ENCODE results near the gene ATP8B2.
"Not testable (repeated sequence)": the region's sequence is repeated elsewhere in the genome, so short reads cannot be mapped to it uniquely, and the experiment has no call there.

ATP8B2 gene

GRCh38 chr1:154341366-154341765 lies 16.0 kb downstream of the ATP8B2 start:
- peaks cover 37% of the 10 kb centered on the region for H3K36me3 ChIP-seq (ENCODE audit: control insufficient read depth, insufficient read depth, low read length)
- not testable (repeated sequence) for H3K27me3 ChIP-seq (ENCODE audit: control insufficient read depth, insufficient read depth, low read length); H3K9ac ChIP-seq (ENCODE audit: low read length); H3K4me3 ChIP-seq (ENCODE audit: low read length); H3K4me1 ChIP-seq (ENCODE audit: control insufficient read depth, insufficient read depth, low read length); H3K27ac ChIP-seq (ENCODE audit: low read depth, low read length)

- Histone ChIP-seq H3K4me3 (ENCODE audit: low read length) (no peak overlapping the region), H3K36me3 (ENCODE audit: control insufficient read depth, insufficient read depth, low read length) (peaks cover 39% of the 10 kb centered on the region), H3K27ac (ENCODE audit: low read depth, low read length) (no peak overlapping the region), H3K27me3 (ENCODE audit: control insufficient read depth, insufficient read depth, low read length) (no peaks in the 10 kb centered on the region), H3K4me1 (ENCODE audit: control insufficient read depth, insufficient read depth, low read length) (no peaks in the 10 kb centered on the region), H3K9ac (ENCODE audit: low read length) (no peak overlapping the region)
Observed at GRCh38 chr1:154342132-154342531, 16.8 kb downstream of the ATP8B2 start.

DNA sequence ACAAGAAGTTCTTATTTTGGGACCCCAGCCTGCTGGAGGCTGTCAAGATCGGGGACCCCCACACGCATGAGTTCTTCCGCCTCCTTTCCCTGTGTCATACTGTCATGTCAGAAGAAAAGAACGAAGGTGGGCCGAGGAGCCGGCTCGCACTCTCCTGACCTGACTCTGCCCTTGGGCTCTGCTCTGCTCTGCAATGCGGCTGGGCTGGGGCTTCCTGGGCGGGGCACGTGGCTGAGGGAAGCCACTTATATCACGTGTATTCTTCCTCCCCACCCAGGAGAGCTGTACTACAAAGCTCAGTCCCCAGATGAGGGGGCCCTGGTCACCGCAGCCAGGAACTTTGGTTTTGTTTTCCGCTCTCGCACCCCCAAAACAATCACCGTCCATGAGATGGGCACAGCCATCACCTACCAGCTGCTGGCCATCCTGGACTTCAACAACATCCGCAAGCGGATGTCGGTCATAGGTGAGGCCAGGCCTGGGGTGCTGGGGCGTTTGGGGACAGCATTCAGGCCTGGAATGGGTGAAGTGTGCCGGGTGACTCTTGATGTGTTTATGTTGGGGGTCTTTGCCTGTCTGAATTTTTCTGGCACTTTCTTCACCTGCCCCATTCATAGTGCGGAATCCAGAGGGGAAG lies 17.6 kb downstream of the ATP8B2 start:
- H3K9ac ChIP-seq (ENCODE audit: low read length): no peak overlapping the region
- peaks cover 35% of the 10 kb centered on the region for H3K36me3 ChIP-seq (ENCODE audit: control insufficient read depth, insufficient read depth, low read length)
- H3K4me3 ChIP-seq (ENCODE audit: low read length): no peak overlapping the region
- no peaks in the 10 kb centered on the region for H3K4me1 ChIP-seq (ENCODE audit: control insufficient read depth, insufficient read depth, low read length)
- H3K27me3 ChIP-seq (ENCODE audit: control insufficient read depth, insufficient read depth, low read length): no peaks in the 10 kb centered on the region
- H3K27ac ChIP-seq (ENCODE audit: low read depth, low read length): no peak overlapping the region

DNA sequence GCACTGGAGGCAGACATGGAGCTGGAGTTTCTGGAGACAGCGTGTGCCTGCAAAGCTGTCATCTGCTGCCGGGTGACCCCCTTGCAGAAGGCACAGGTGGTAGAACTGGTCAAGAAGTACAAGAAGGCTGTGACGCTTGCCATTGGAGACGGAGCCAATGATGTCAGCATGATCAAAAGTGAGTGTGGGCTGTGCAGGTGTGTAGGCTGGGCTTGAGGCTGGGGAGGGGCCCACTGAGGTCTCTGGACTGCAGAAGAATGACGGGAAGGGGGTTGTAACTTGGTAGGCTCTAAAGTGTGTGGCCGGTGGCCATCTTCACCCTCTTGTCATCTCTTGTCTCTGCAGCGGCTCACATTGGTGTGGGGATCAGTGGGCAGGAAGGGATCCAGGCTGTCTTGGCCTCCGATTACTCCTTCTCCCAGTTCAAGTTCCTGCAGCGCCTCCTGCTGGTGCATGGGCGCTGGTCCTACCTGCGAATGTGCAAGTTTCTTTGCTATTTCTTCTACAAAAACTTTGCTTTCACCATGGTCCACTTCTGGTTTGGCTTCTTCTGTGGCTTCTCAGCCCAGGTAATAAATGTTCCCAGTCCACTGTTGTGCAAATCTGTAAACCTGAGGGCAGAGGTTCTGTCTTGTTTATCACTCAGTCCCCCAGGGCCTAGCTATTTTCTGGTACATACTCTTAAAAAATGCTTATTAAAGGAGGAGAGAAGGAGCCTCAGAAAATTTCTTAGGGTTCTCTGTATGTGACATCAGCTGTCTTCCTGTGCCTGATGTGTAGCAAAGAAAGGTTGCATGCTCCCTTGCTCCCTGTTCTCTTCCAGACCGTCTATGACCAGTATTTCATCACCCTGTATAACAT lies 19.9 kb downstream of the ATP8B2 start:
- Histone ChIP-seq H3K27me3 (ENCODE audit: control insufficient read depth, insufficient read depth, low read length) (no peaks in the 10 kb centered on the region), H3K9ac (ENCODE audit: low read length) (no peak overlapping the region), H3K36me3 (ENCODE audit: control insufficient read depth, insufficient read depth, low read length) (peaks cover 33% of the 10 kb centered on the region), H3K4me3 (ENCODE audit: low read length) (no peak overlapping the region), H3K27ac (ENCODE audit: low read depth, low read length) (no peak overlapping the region), H3K4me1 (ENCODE audit: control insufficient read depth, insufficient read depth, low read length) (no peaks in the 10 kb centered on the region)

GRCh38 chr1:154346276-154346917 lies 21.1 kb downstream of the ATP8B2 start:
- H3K27me3 ChIP-seq (ENCODE audit: control insufficient read depth, insufficient read depth, low read length): no peaks in the 10 kb centered on the region
- H3K27ac ChIP-seq (ENCODE audit: low read depth, low read length): no peak overlapping the region
- no peaks in the 10 kb centered on the region for H3K4me1 ChIP-seq (ENCODE audit: control insufficient read depth, insufficient read depth, low read length)
- H3K9ac ChIP-seq (ENCODE audit: low read length): no peak overlapping the region
- peaks cover 30% of the 10 kb centered on the region for H3K36me3 ChIP-seq (ENCODE audit: control insufficient read depth, insufficient read depth, low read length)
- H3K4me3 ChIP-seq (ENCODE audit: low read length): no peak overlapping the region

- Histone ChIP-seq H3K27me3 (ENCODE audit: control insufficient read depth, insufficient read depth, low read length) (no peaks in the 10 kb centered on the region), H3K4me3 (ENCODE audit: low read length) (no peak overlapping the region), H3K9ac (ENCODE audit: low read length) (no peak overlapping the region), H3K36me3 (ENCODE audit: control insufficient read depth, insufficient read depth, low read length) (peaks cover 26% of the 10 kb centered on the region), H3K27ac (ENCODE audit: low read depth, low read length) (no peak overlapping the region), H3K4me1 (ENCODE audit: control insufficient read depth, insufficient read depth, low read length) (peaks cover 5% of the 10 kb centered on the region)
Observed at GRCh38 chr1:154347961-154348360, 22.6 kb downstream of the ATP8B2 start.

DNA sequence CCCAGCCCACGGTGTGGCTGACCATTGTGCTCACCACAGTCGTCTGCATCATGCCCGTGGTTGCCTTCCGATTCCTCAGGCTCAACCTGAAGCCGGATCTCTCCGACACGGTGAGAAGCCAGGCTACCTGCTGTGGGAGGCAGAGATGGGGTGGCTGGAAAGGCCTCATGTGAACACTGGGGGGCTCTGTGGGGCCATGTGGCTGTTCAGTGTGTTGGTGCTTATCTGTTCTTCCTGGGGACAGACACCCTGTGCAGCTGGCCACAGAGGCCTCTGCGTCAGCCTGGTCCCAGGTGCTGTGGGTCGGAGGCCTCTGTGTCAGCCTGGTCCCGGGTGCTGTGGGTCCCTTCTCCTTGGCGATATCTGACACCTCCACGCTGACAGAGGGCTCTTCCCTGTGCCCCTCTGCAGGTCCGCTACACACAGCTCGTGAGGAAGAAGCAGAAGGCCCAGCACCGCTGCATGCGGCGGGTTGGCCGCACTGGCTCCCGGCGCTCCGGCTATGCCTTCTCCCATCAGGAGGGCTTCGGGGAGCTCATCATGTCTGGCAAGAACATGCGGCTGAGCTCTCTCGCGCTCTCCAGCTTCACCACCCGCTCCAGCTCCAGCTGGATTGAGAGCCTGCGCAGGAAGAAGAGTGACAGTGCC lies 23.2 kb downstream of the ATP8B2 start:
- no peak overlapping the region for H3K9ac ChIP-seq (ENCODE audit: low read length)
- no peak overlapping the region for H3K4me3 ChIP-seq (ENCODE audit: low read length)
- H3K4me1 ChIP-seq (ENCODE audit: control insufficient read depth, insufficient read depth, low read length): peaks cover 5% of the 10 kb centered on the region
- H3K27me3 ChIP-seq (ENCODE audit: control insufficient read depth, insufficient read depth, low read length): no peaks in the 10 kb centered on the region
- peaks cover 23% of the 10 kb centered on the region for H3K36me3 ChIP-seq (ENCODE audit: control insufficient read depth, insufficient read depth, low read length)
- no peak overlapping the region for H3K27ac ChIP-seq (ENCODE audit: low read depth, low read length)

DNA sequence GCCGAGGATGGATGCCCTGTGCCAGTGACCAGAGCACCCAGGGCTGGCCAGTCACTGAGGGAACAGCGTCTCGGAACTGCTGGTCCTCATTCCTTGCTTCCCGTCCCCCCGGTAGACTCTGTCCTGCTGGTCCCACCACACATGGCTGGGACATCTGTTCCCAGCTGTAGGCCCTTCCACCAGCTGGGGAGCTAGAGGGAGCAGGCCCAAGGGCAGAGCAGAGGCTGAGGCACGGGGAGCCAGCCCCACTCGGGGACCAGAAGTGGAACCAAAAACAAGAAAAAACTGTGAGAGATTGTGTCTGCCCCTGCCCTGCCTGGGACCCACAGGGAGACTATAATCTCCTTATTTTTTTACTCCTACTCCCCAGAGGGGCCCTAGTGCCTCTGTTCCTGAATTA lies 23.8 kb downstream of the ATP8B2 start:
- no peaks in the 10 kb centered on the region for H3K27me3 ChIP-seq (ENCODE audit: control insufficient read depth, insufficient read depth, low read length)
- no peak overlapping the region for H3K4me3 ChIP-seq (ENCODE audit: low read length)
- no peak overlapping the region for H3K9ac ChIP-seq (ENCODE audit: low read length)
- peaks cover 5% of the 10 kb centered on the region for H3K4me1 ChIP-seq (ENCODE audit: control insufficient read depth, insufficient read depth, low read length)
- H3K36me3 ChIP-seq (ENCODE audit: control insufficient read depth, insufficient read depth, low read length): peaks cover 18% of the 10 kb centered on the region
- H3K27ac ChIP-seq (ENCODE audit: low read depth, low read length): no peak overlapping the region

GRCh38 chr1:154350383-154350782 lies 25.1 kb downstream of the ATP8B2 start:
- Histone ChIP-seq H3K27ac (ENCODE audit: low read depth, low read length) (no peak overlapping the region), H3K4me1 (ENCODE audit: control insufficient read depth, insufficient read depth, low read length) (peaks cover 5% of the 10 kb centered on the region), H3K36me3 (ENCODE audit: control insufficient read depth, insufficient read depth, low read length) (peaks cover 9% of the 10 kb centered on the region), H3K27me3 (ENCODE audit: control insufficient read depth, insufficient read depth, low read length) (no peaks in the 10 kb centered on the region), H3K4me3 (ENCODE audit: low read length) (no peak overlapping the region), H3K9ac (ENCODE audit: low read length) (no peak overlapping the region)

GRCh38 chr1:154351363-154352068 lies 26.2 kb downstream of the ATP8B2 start:
- peaks cover 5% of the 10 kb centered on the region for H3K4me1 ChIP-seq (ENCODE audit: control insufficient read depth, insufficient read depth, low read length)
- no peak overlapping the region for H3K27ac ChIP-seq (ENCODE audit: low read depth, low read length)
- H3K27me3 ChIP-seq (ENCODE audit: control insufficient read depth, insufficient read depth, low read length): no peaks in the 10 kb centered on the region
- no peak overlapping the region for H3K4me3 ChIP-seq (ENCODE audit: low read length)
- peaks cover under 1% of the 10 kb centered on the region for H3K36me3 ChIP-seq (ENCODE audit: control insufficient read depth, insufficient read depth, low read length)
- H3K9ac ChIP-seq (ENCODE audit: low read length): no peak overlapping the region

- no peaks in the 10 kb centered on the region for H3K27me3 ChIP-seq (ENCODE audit: control insufficient read depth, insufficient read depth, low read length)
- H3K27ac ChIP-seq (ENCODE audit: low read depth, low read length): no peak overlapping the region
- peaks cover 5% of the 10 kb centered on the region for H3K4me1 ChIP-seq (ENCODE audit: control insufficient read depth, insufficient read depth, low read length)
- H3K36me3 ChIP-seq (ENCODE audit: control insufficient read depth, insufficient read depth, low read length): no peaks in the 10 kb centered on the region
- H3K4me3 ChIP-seq (ENCODE audit: low read length): peak overlapping the region; percentile 63
- no peak overlapping the region for H3K9ac ChIP-seq (ENCODE audit: low read length)
Observed at GRCh38 chr1:154352245-154352580, 26.9 kb downstream of the ATP8B2 start.
